Prostate gland (tissue), 2 donors: ENCODE data around the gene PBX4.

Source experiments
- POLR2A ChIP-seq: fragments of 450-650 bp; IDR thresholded peaks from one replicate; pipeline ENCODE4 v1.6.1; 2016; ENCODE audit warnings: antibody characterized with exemption, mild to moderate bottlenecking
- POLR2AphosphoS5 ChIP-seq: sonication (generic); formaldehyde crosslinking; IDR thresholded peaks from one replicate; pipeline ENCODE4 v1.6.1; 2017; ENCODE audit warnings: antibody characterized with exemption
- TF ChIP-seq, protein P1 (sequence below), 4 experiments: fragments of 200-600 bp in 2 of 4; fragments of 450-650 bp in 2 of 4; sonication (generic) in 2 of 4; IDR thresholded peaks; 1 replicate in 3 of 4; 2 replicates in 1 of 4; pipeline ENCODE4 v1.5.1; 2016 to 2019; ENCODE audit warnings: antibody characterized with exemption in 4 of 4, mild to moderate bottlenecking in 2 of 4, moderate library complexity in 2 of 4

GRCh38 chr19:19535311-19536191 is 82.9 kb downstream of the PBX4 start:
- TF ChIP-seq, protein P1, sequence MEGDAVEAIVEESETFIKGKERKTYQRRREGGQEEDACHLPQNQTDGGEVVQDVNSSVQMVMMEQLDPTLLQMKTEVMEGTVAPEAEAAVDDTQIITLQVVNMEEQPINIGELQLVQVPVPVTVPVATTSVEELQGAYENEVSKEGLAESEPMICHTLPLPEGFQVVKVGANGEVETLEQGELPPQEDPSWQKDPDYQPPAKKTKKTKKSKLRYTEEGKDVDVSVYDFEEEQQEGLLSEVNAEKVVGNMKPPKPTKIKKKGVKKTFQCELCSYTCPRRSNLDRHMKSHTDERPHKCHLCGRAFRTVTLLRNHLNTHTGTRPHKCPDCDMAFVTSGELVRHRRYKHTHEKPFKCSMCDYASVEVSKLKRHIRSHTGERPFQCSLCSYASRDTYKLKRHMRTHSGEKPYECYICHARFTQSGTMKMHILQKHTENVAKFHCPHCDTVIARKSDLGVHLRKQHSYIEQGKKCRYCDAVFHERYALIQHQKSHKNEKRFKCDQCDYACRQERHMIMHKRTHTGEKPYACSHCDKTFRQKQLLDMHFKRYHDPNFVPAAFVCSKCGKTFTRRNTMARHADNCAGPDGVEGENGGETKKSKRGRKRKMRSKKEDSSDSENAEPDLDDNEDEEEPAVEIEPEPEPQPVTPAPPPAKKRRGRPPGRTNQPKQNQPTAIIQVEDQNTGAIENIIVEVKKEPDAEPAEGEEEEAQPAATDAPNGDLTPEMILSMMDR (IDR thresholded peaks at IDR 0.05), result no peak
- TF ChIP-seq POLR2A, result no peak
- no peak for TF ChIP-seq POLR2AphosphoS5
